CD4-positive, alpha-beta T cell (primary cell): ENCODE data around the gene FLYWCH1. TPM values are rescaled to one million over a fixed set of nuclear protein-coding genes. Genes with fewer than 3 reads are reported as not detected.

Source experiments
- ATAC-seq: fragments of 200-7000 bp; cut with Tn5 transposase; one replicate; pipeline ENCODE4 v1.10.0; 2022; ENCODE audit warnings: mild to moderate bottlenecking; ENCODE audit not compliant: poor library complexity
- CTCF ChIA-PET: fragments of 350-600 bp; sonication (Branson Sonifier 250); formaldehyde crosslinking; loops from one replicate; lab custom pipeline; 2021; ENCODE audit warnings: antibody characterized with exemption, inconsistent platforms; lab: Charles Lee
- POLR2A ChIA-PET: fragments of 350-600 bp; sonication (Branson Sonifier 250); formaldehyde crosslinking; loops from one replicate; lab custom pipeline; 2021; ENCODE audit warnings: antibody characterized with exemption, inconsistent platforms; lab: Charles Lee
- DNase-seq, 14 experiments: peaks; one replicate each; pipeline ENCODE4 v3.0.0-alpha.2; 2013 to 2020; ENCODE audit warnings: mixed read lengths in 2 of 14
- H3K27ac ChIP-seq, 2 donors: one replicate each; pipeline versions ENCODE4 v1.5.1 to v1.7.0; 2013; ENCODE audit warnings: low read length in 2 of 2, low read depth in 1 of 2, mild to moderate bottlenecking in 1 of 2
- H3K27me3 ChIP-seq, 2 experiments: 1 replicate in 1 of 2; 2 replicates in 1 of 2; pipeline versions ENCODE4 v1.6.1 to v1.7.0; 2013; ENCODE audit warnings: low read length in 2 of 2, control low read depth in 1 of 2, mild to moderate bottlenecking in 1 of 2, moderate library complexity in 1 of 2; ENCODE audit not compliant: insufficient read depth in 2 of 2, control insufficient read depth in 1 of 2
- H3K36me3 ChIP-seq: one replicate; pipeline ENCODE4 v1.6.1; 2013; ENCODE audit warnings: low read length, control low read depth; ENCODE audit not compliant: insufficient read depth
- H3K4me1 ChIP-seq: one replicate; pipeline ENCODE4 v1.6.1; 2013; ENCODE audit warnings: low read length, control low read depth; ENCODE audit not compliant: insufficient read depth
- H3K4me3 ChIP-seq: one replicate; pipeline ENCODE4 v1.5.1; 2013; ENCODE audit warnings: mild to moderate bottlenecking, low read length, moderate library complexity
- H3K9me3 ChIP-seq, 2 experiments: 1 replicate in 1 of 2; 2 replicates in 1 of 2; pipeline versions ENCODE4 v1.6.1 to v1.7.0; 2013; ENCODE audit warnings: low read length in 2 of 2, mild to moderate bottlenecking in 2 of 2, control low read depth in 1 of 2, moderate library complexity in 1 of 2; ENCODE audit not compliant: control insufficient read depth in 1 of 2, insufficient read depth in 1 of 2
- H3K27ac Mint-ChIP-seq: one replicate; pipeline ENCODE4 v1.8.0; 2020; ENCODE audit warnings: mixed read lengths
- H3K27me3 Mint-ChIP-seq: one replicate; pipeline ENCODE4 v1.8.0; 2021; ENCODE audit warnings: mixed read lengths
- H3K36me3 Mint-ChIP-seq: one replicate; pipeline ENCODE4 v1.8.0; 2021; ENCODE audit warnings: low read depth, mixed read lengths
- H3K4me1 Mint-ChIP-seq: one replicate; pipeline ENCODE4 v1.8.0; 2021; ENCODE audit warnings: low read depth, mixed read lengths
- H3K4me3 Mint-ChIP-seq: one replicate; pipeline ENCODE4 v1.8.0; 2020; ENCODE audit warnings: mild to moderate bottlenecking, mixed read lengths
- H3K9me3 Mint-ChIP-seq: one replicate; pipeline ENCODE4 v1.8.0; 2020; ENCODE audit warnings: mixed read lengths
- CTCF ChIP-seq: fragments of 200-600 bp; IDR thresholded peaks from one replicate; pipeline ENCODE4 v1.8.0; 2022; ENCODE audit warnings: antibody characterized with exemption, mild to moderate bottlenecking
- intact Hi-C, 2 experiments: fragments of 100-400 bp; cut with DNase I in 1 of 2; cut with micrococcal nuclease in 1 of 2; formaldehyde crosslinking; loops; one replicate each; pipeline versions ENCODE4 v1.15.1 to v1.9.0; 2023 to 2025; cut with DNase I, micrococcal nuclease
- total RNA-seq, 174 experiments: library from RNA in 2 of 174; stranded (reverse) in 2 of 174; gene quantifications; one replicate each; pipeline ENCODE4 v1.2.3 and lab custom pipeline; 2021 to 2026

Gene FLYWCH1
- total RNA-seq, 2 experiments from 2014 or later = 84.8 to 97.0 TPM

DNA sequence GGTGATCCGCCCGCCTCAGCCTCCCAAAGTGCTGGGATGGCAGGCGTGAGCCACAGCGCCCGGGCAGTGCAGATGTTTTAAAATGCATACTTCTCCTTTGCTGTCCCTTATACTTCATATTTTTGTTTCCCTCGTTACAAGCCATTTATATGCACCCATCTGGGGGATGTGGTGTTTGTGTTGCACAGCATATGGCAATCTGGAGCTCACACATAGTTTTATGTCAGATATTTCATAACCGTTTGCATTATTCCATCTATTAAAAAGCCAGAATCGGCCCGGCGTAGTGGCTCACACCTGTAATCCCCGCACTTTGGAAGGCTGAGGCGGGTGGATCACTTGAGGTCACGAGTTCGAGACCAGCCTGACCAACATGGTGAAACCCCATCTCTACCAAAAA lies 11.8 kb downstream of the FLYWCH1 start:
- TF ChIP-seq CTCF = no peak
- Mint-ChIP-seq H3K4me3 (no peak overlapping the region), H3K27me3 (no peaks in the 10 kb centered on the region), H3K4me1 (peaks cover 19% of the 10 kb centered on the region), H3K9me3 (no peaks in the 10 kb centered on the region), H3K27ac (no peak overlapping the region), H3K36me3 (peaks cover 34% of the 10 kb centered on the region)
- H3K9me3 ChIP-seq = no peaks in the 10 kb centered on the region
- ChIA-PET POLR2A (no interaction called here), CTCF (interaction anchor here (1.3 kb wide), 2 partner anchors 49 to 85 kb away, joined by 3 read pairs; no protein-coding TSS in a partner anchor)
- no peak overlapping the region for H3K27ac ChIP-seq
- peaks cover 15% of the 10 kb centered on the region for H3K4me1 ChIP-seq
- ATAC-seq = no peak
- intact Hi-C loops = no loop called here
- no peak for DNase-seq
- peaks cover 12% of the 10 kb centered on the region for H3K36me3 ChIP-seq
- no peaks in the 10 kb centered on the region for H3K27me3 ChIP-seq
- H3K4me3 ChIP-seq = no peak overlapping the region

DNA sequence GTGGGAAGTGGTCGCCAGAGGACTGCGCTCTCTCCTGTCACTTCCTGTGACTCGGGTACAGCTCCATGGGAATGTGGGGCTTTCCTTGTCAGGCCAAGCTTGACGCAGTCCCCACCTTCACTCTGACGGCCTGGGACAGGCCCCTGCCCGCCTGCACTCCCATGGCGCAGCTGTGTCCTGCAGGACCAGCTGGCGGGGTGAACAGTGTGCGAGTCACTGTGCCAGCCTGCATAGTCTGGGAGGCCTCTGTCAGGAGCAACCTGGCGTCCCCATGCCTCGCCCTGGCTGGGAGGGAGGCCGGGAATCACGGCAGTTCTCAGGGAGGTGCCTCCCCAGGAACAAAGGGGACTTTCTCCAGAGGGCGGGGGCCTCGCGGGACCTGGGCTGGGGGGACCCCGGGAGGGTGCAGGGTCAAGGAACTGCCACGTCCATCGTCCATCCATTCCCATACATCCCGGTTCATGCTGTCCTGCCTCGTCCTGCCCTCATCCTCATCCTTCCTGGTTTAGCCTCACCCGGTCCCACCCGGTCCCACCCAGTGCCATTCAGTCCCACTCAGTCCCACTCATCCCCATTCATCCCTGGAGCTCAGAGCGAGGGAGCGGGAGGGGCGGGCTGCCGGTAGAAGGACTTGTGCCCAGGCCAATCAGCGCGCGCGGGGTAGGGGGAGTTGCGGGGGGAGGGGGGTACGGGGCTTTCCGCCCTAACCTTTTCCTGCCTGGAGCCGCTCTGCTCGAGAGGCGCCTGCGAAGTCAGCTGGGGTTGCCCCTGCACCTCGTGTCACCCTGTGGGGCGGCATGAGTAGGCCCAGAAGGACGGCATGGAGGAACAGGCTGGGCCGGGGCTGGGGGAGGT lies 13.4 kb downstream of the FLYWCH1 start:
- no peak overlapping the region for H3K4me3 Mint-ChIP-seq
- H3K4me1 Mint-ChIP-seq = peaks cover 13% of the 10 kb centered on the region
- no peak for DNase-seq
- Histone ChIP-seq H3K9me3 (no peaks in the 10 kb centered on the region), H3K27me3 (no peaks in the 10 kb centered on the region), H3K36me3 (peaks cover 14% of the 10 kb centered on the region), H3K27ac (no peak overlapping the region), H3K4me1 (peaks cover 12% of the 10 kb centered on the region), H3K4me3 (no peak overlapping the region)
- no peak for TF ChIP-seq CTCF
- POLR2A ChIA-PET = no interaction called here
- H3K27ac Mint-ChIP-seq = no peak overlapping the region
- peaks cover 28% of the 10 kb centered on the region for H3K36me3 Mint-ChIP-seq
- H3K9me3 Mint-ChIP-seq = no peaks in the 10 kb centered on the region
- ATAC-seq = no peak
- intact Hi-C loops = no loop called here
- CTCF ChIA-PET = interaction anchor here (1.3 to 1.4 kb wide), 2 partner anchors 50 to 86 kb away, joined by 3 read pairs; no protein-coding TSS in a partner anchor
- no peaks in the 10 kb centered on the region for H3K27me3 Mint-ChIP-seq

GRCh38 chr16:2925951-2926649 lies 14.4 kb downstream of the FLYWCH1 start:
- Mint-ChIP-seq H3K27ac (peak overlapping the region; percentile 41), H3K27me3 (no peaks in the 10 kb centered on the region), H3K4me3 (no peak overlapping the region), H3K9me3 (no peaks in the 10 kb centered on the region), H3K36me3 (peaks cover 28% of the 10 kb centered on the region), H3K4me1 (peaks cover 13% of the 10 kb centered on the region)
- no peaks in the 10 kb centered on the region for H3K9me3 ChIP-seq
- TF ChIP-seq CTCF = no peak
- H3K4me1 ChIP-seq = peaks cover 12% of the 10 kb centered on the region
- no peak overlapping the region for H3K4me3 ChIP-seq
- H3K36me3 ChIP-seq = peaks cover 24% of the 10 kb centered on the region
- CTCF ChIA-PET = interaction anchor here (1.2 to 1.8 kb wide), 7 partner anchors 9 to 87 kb away, joined by 3 to 20 read pairs (median 8); partner anchors contain the start of genes FLYWCH1 and FLYWCH2
- H3K27ac ChIP-seq = no peak overlapping the region
- ATAC-seq = no peak
- no peak for DNase-seq
- intact Hi-C loops = loop anchor here (2.0 kb wide), 2 partner anchors 21 to 51 kb away; no protein-coding TSS in a partner anchor
- POLR2A ChIA-PET = interaction anchor here (1.2 to 1.6 kb wide), 2 partner anchors 15 to 43 kb away, joined by 4 to 7 read pairs; partner anchors contain the start of genes FLYWCH1 and FLYWCH2
- no peaks in the 10 kb centered on the region for H3K27me3 ChIP-seq
